Psoas muscle (tissue), 8 donors: Measurements from ENCODE around the gene TERT. TPM values are rescaled to one million over a fixed set of nuclear protein-coding genes. Genes with fewer than 3 reads are reported as not detected.
"Not testable (repeated sequence)": the region's sequence is repeated elsewhere in the genome, so short reads cannot be mapped to it uniquely, and the experiment has no call there.

Experiments used
- ATAC-seq, 4 donors: fragments of 200-7000 bp; cut with Tn5 transposase; one replicate each; pipeline ENCODE4 v1.9.1; 2020; ENCODE audit warnings: moderate library complexity in 3 of 4, mild to moderate bottlenecking in 2 of 4
- DNase-seq, 2 donors: peaks; one replicate each; pipeline ENCODE4 v3.0.0-alpha.2; 2020
- H3K27ac ChIP-seq: fragments of 200-600 bp; one replicate; pipeline ENCODE4 v1.8.0; 2022
- H3K27me3 ChIP-seq, 3 donors: fragments of 200-600 bp in 1 of 3; one replicate each; pipeline versions ENCODE4 v1.6.1 to v1.8.0; 2013 to 2022; ENCODE audit warnings: low read length in 2 of 3, mild to moderate bottlenecking in 2 of 3, moderate library complexity in 1 of 3; ENCODE audit not compliant: insufficient read depth in 3 of 3
- H3K36me3 ChIP-seq, 2 donors: fragments of 200-600 bp in 1 of 2; one replicate each; pipeline versions ENCODE4 v1.6.1 to v1.8.0; 2013 to 2022; ENCODE audit warnings: low read depth in 1 of 2, mild to moderate bottlenecking in 1 of 2, moderate library complexity in 1 of 2; ENCODE audit not compliant: insufficient read depth in 1 of 2
- H3K4me1 ChIP-seq: fragments of 200-600 bp; one replicate; pipeline ENCODE4 v1.8.0; 2022
- H3K4me3 ChIP-seq: fragments of 200-600 bp; one replicate; pipeline ENCODE4 v1.8.0; 2022; ENCODE audit warnings: mild to moderate bottlenecking
- H3K9me3 ChIP-seq: fragments of 200-600 bp; one replicate; pipeline ENCODE4 v1.8.0; 2022
- CTCF ChIP-seq: fragments of 200-600 bp; IDR thresholded peaks from one replicate; pipeline ENCODE4 v1.8.0; 2022; ENCODE audit warnings: antibody characterized with exemption
- WGBS, 3 donors: extraction: QIAGEN DNeasy Blood & Tissue Kit; methylation state at CpG; one replicate each; pipeline versions ENCODE4 v1.1.6 to v1.1.7; 2013; 5-methylcytosine and 5-hydroxymethylcytosine counted together
- intact Hi-C, 2 donors: fragments of 100-400 bp; cut with DNase I; formaldehyde crosslinking; loops; one replicate each; pipeline versions ENCODE4 v1.11.0 to v1.14.2; 2022
- polyA plus RNA-seq, 3 donors: library from polyadenylated mRNA; stranded (reverse); fragments of 200-250 nt; gene quantifications; one replicate each; pipeline ENCODE4 v1.2.3, GENCODE V29; 2013
- total RNA-seq, 4 donors: library from RNA; stranded (reverse); fragmentation: NEBNext Ultra II Directional in 2 of 4; extraction: Animal tissue kit (Norgen Biotek cat#: 25700) in 2 of 4; gene quantifications; one replicate each; pipeline versions ENCODE4 v1.2.1 to v1.2.4, GENCODE V29; 2021 to 2023
- donor health status: healthy with polysubstance abuse.
- donor health status: DM: no; HTN: no; CAD: no; lungs with moderate emphysema.
- donor health status: Bipolar disorder and iron deficiency.
- donor health status: healthy.
- donor health status: DM: yes; HTN: yes; CAD: no.
- donor health status: DM: no; HTN: no; CAD: no.
- donor health status: DM: no; HTN: no; CAD: no.
- donor health status: DM: yes; HTN: yes; CAD: no.

Gene TERT
- total and polyA plus RNA-seq, 7 donors, result not detected

GRCh38 chr5:1331861-1332405, 37.1 kb upstream of the TERT start:
- DNase-seq (peak in 1 of 2 donors; percentile 40), ATAC-seq (peak in 1 of 4 donors; percentile 27)
- Histone ChIP-seq H3K4me3 (no peak overlapping the region), H3K4me1 (no peaks in the 10 kb centered on the region), H3K27ac (no peak overlapping the region), H3K27me3 (no peaks in the 10 kb centered on the region), H3K36me3 (peaks cover 14 to 66% of the 10 kb centered on the region in 2 donors), H3K9me3 (no peaks in the 10 kb centered on the region)
- intact Hi-C loops, result no loop called here
- no peak for TF ChIP-seq CTCF
- WGBS, 3 donors, result 89 to 95% (median 93%) methylated on average over 11 of the region's 11 CpGs

- 67 to 74% (median 67%) methylated on average over 34 to 35 of the region's 35 CpGs for WGBS, 3 donors
- intact Hi-C loops, result no loop called here
- peak in 1 of 2 donors; percentile 52 for DNase-seq
Measured at GRCh38 chr5:1330847-1331831, 36.3 kb upstream of the TERT start.

GRCh38 chr5:1330146-1330846, 35.4 kb upstream of the TERT start:
- peak overlapping the region; percentile 16 for H3K27ac ChIP-seq
- peaks cover 10 to 56% of the 10 kb centered on the region in 2 donors for H3K36me3 ChIP-seq
- TF ChIP-seq CTCF, result no peak
- peak in 3 of 4 donors; percentile 68 to 80 (median 75) for ATAC-seq
- DNase-seq, result no peak
- intact Hi-C loops, result no loop called here
- H3K4me1 ChIP-seq, result peaks cover 1% of the 10 kb centered on the region
- 65 to 75% (median 69%) methylated on average over 23 of the region's 23 CpGs for WGBS, 3 donors
- H3K27me3 ChIP-seq, result no peaks in the 10 kb centered on the region
- no peak overlapping the region for H3K4me3 ChIP-seq
- no peaks in the 10 kb centered on the region for H3K9me3 ChIP-seq

More at GRCh38 chr5:1330847-1331831, 36.3 kb upstream of the TERT start:
- Histone ChIP-seq H3K9me3 (no peaks in the 10 kb centered on the region), H3K4me3 (no peak overlapping the region), H3K27ac (peak overlapping the region; percentile 16), H3K36me3 (peaks cover 9 to 58% of the 10 kb centered on the region in 2 donors), H3K27me3 (no peaks in the 10 kb centered on the region), H3K4me1 (no peaks in the 10 kb centered on the region)
- ATAC-seq, result peak in 3 of 4 donors; percentile 47 to 56 (median 49)
- no peak for TF ChIP-seq CTCF

- TF ChIP-seq CTCF, result no peak
- ATAC-seq, result no peak
- intact Hi-C loops, result no loop called here
- Histone ChIP-seq H3K4me1 (peaks cover 10% of the 10 kb centered on the region), H3K36me3 (peaks cover 11 to 54% of the 10 kb centered on the region in 2 donors), H3K4me3 (no peak overlapping the region), H3K9me3 (no peaks in the 10 kb centered on the region), H3K27me3 (no peaks in the 10 kb centered on the region), H3K27ac (no peak overlapping the region)
- 95 to 98% (median 97%) methylated on average over 9 of the region's 9 CpGs for WGBS, 3 donors
- no peak for DNase-seq
Measured at GRCh38 chr5:1329111-1329579, 34.3 kb upstream of the TERT start.

GRCh38 chr5:1328237-1329110, 33.6 kb upstream of the TERT start:
- H3K27me3 ChIP-seq, H3K4me1 ChIP-seq, H3K4me3 ChIP-seq, intact Hi-C loops, H3K27ac ChIP-seq, DNase-seq, ATAC-seq, H3K9me3 ChIP-seq: not testable (repeated sequence)
- H3K36me3 ChIP-seq, result peaks cover 6 to 54% of the 10 kb centered on the region in 2 donors
- whole genome bisulfite sequencing, 3 donors, result 75 to 87% (median 81%) methylated on average over 7 of the region's 7 CpGs

- H3K27ac ChIP-seq, ATAC-seq, intact Hi-C loops, H3K4me3 ChIP-seq, H3K9me3 ChIP-seq, H3K4me1 ChIP-seq, H3K27me3 ChIP-seq: not testable (repeated sequence)
- 52 to 63% (median 63%) methylated on average over 6 of the region's 6 CpGs for WGBS, 3 donors
- H3K36me3 ChIP-seq, result peaks cover 3 to 57% of the 10 kb centered on the region in 2 donors
- DNase-seq, result peak in 1 of 2 donors; percentile 27
Measured at GRCh38 chr5:1326901-1327756, 32.3 kb upstream of the TERT start.
